ENCODE data around the gene PDGFA. TPM values are rescaled to one million over a fixed set of nuclear protein-coding genes. Genes with fewer than 3 reads are reported as not detected.

PDGFA gene
- total and polyA plus RNA-seq, 2 experiments from 2014 or later: 6.5 to 25.6 TPM

DNA sequence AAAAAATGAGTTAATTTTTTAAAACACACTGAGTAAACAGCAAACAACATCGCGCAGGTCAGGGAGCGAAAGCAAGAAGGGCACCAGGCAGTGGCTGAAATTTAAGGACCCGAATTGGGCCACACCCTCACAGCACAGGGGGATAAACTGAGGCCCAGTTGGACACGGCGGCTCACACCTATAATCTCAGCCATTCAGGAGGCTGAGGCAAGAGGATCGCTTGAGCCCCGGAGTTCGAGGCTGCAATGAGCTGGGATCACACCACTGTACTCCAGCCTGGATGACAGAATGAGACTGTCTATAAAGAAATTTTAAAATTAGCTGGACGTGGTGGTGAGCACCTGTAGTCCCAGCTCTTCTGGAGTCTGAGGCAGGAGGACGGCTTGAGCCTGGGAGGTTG, 69.6 kb downstream of the PDGFA start:
- H3K4me3 ChIP-seq: no peak overlapping the region
- no peaks in the 10 kb centered on the region for H3K36me3 ChIP-seq
- H3K27ac ChIP-seq: no peak overlapping the region
- H3K27me3 ChIP-seq: peaks cover 25% of the 10 kb centered on the region
- H3K9me3 ChIP-seq (ENCODE audit: low read depth): no peaks in the 10 kb centered on the region
- TF ChIP-seq, protein P1, sequence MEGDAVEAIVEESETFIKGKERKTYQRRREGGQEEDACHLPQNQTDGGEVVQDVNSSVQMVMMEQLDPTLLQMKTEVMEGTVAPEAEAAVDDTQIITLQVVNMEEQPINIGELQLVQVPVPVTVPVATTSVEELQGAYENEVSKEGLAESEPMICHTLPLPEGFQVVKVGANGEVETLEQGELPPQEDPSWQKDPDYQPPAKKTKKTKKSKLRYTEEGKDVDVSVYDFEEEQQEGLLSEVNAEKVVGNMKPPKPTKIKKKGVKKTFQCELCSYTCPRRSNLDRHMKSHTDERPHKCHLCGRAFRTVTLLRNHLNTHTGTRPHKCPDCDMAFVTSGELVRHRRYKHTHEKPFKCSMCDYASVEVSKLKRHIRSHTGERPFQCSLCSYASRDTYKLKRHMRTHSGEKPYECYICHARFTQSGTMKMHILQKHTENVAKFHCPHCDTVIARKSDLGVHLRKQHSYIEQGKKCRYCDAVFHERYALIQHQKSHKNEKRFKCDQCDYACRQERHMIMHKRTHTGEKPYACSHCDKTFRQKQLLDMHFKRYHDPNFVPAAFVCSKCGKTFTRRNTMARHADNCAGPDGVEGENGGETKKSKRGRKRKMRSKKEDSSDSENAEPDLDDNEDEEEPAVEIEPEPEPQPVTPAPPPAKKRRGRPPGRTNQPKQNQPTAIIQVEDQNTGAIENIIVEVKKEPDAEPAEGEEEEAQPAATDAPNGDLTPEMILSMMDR (IDR thresholded peaks at IDR 0.05; ENCODE audit: low read depth, low read length): no peak
- H3K4me1 ChIP-seq (ENCODE audit: low read depth): no peaks in the 10 kb centered on the region
- no peak for DNase-seq (ENCODE audit: low read depth in 1 of 2, low spot score in 1 of 2)

DNA sequence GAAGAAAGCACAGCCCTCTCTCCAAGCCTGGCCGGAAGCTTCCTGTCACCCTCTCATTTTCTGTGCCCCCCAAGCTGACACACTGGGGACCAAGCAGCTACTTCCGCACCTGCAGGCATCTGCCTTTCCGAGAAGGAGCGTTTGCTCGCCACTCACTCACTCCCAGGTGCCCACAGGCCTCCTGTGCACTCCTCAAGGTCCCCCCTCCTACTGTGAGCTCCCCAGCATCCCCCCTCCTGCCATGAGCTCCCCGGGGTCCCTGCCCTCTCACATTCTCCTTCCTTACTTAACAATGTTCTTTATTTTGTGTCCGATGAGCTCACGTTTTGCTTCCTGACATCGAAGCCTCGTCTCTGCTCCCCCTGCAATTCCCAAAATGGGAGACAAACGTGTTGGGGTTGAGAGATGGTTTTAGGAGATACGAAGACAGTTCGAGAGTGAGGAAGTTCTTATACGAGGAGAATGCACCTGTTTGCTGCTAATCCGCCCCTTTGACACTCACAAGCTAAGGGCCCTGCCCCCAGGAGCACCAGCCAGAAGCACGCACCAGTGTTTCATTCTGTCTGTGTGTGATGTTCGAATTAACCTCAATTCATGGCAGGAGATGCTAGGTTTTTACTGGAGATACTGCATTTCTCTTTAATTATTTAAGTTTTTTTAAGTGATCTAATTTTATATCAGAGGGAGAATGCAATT, 70.2 kb downstream of the PDGFA start:
- no peak overlapping the region for H3K27ac ChIP-seq
- H3K9me3 ChIP-seq (ENCODE audit: low read depth): no peaks in the 10 kb centered on the region
- H3K4me1 ChIP-seq (ENCODE audit: low read depth): no peaks in the 10 kb centered on the region
- TF ChIP-seq, protein P1 (IDR thresholded peaks at IDR 0.05; ENCODE audit: low read depth, low read length): no peak
- H3K36me3 ChIP-seq: no peaks in the 10 kb centered on the region
- no peak for DNase-seq (ENCODE audit: low read depth in 1 of 2, low spot score in 1 of 2)
- H3K27me3 ChIP-seq: peaks cover 25% of the 10 kb centered on the region
- no peak overlapping the region for H3K4me3 ChIP-seq

DNA sequence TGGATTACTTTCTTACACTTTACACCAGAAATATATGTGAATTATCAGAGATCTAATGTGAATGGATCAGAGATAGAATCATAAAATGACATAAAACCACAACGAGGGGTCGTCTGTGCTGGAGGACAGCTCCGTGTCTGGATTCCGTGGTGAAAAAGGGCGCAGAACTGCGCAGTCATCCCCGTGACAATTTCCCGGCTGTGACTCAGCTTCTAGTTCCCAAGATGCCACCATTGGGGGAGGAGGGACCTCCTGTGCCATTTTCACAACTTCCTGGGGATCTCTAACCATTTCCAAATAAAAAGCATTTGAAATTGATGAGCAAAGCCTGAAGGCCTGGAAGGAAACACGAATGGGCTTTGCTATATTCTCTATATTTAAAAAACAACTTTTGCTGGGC, 72.1 kb downstream of the PDGFA start:
- TF ChIP-seq, protein P1 (IDR thresholded peaks at IDR 0.05; ENCODE audit: low read depth, low read length): no peak
- Histone ChIP-seq H3K4me1 (ENCODE audit: low read depth) (no peaks in the 10 kb centered on the region), H3K27ac (no peak overlapping the region), H3K27me3 (peaks cover 24% of the 10 kb centered on the region), H3K4me3 (no peak overlapping the region), H3K9me3 (ENCODE audit: low read depth) (no peaks in the 10 kb centered on the region), H3K36me3 (no peaks in the 10 kb centered on the region)
- DNase-seq (ENCODE audit: low read depth in 1 of 2, low spot score in 1 of 2): no peak

Other genes starting within 250 kb of the PDGFA start
- gene FOXL3, start 229.7 kb downstream of the PDGFA start, total RNA-seq: not detected in 2 replicates
- not detected in 2 replicates for gene FOXL3, start 229.7 kb downstream of the PDGFA start, polyA plus RNA-seq
- gene DNAAF5, start 206.9 kb upstream of the PDGFA start, total RNA-seq: 76.7 and 93.8 TPM in 2 replicates
- gene DNAAF5, start 206.9 kb upstream of the PDGFA start, polyA plus RNA-seq: 32.7 and 51.9 TPM in 2 replicates
- 35.4 and 40.2 TPM in 2 replicates for gene PRKAR1B, start 207.4 kb upstream of the PDGFA start, total RNA-seq
- gene PRKAR1B, start 207.4 kb upstream of the PDGFA start, polyA plus RNA-seq: 32.8 and 48.6 TPM in 2 replicates